NCI-H526 (cell line): ENCODE results near the gene ZNF688.
"Not testable (repeated sequence)": the region's sequence is repeated elsewhere in the genome, so short reads cannot be mapped to it uniquely, and the experiment has no call there.

ENCODE experiments used
- DNase-seq, 2 experiments: peaks; one replicate each; lab custom pipeline; 2025; lab: John Stamatoyannopoulos, UW

ZNF688 gene

DNA sequence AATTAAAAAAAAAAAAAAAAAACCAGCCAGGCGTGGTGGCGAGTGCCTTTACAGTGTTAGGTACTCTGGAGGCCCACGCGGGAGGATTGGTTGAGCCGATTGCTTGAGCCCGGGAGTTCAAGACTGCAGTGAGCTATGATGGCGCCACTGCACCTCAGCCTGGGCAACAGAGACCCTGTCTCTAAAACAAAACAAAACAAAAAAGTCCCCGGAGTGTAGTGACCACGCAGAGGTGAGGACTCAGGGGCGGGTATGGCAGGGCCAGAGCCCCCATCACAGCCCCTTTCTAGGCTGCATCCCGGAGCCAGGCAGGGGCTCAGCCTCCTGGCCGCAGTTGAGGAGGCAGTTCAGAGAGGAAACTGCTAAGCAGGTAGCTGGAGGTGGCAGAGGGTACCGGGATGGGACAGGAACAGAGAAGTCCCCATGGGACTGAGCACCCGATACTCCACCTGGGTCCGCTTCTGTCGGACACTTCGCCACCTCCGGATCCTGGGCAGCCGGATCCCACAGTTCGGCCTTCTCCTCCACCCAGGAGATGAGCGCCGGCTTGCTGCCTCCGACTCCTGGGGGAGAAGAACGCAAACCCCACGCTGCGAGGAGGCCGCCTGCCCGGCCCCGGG is 37.7 kb downstream of the ZNF688 start:
- DNase-seq, result no peak

DNA sequence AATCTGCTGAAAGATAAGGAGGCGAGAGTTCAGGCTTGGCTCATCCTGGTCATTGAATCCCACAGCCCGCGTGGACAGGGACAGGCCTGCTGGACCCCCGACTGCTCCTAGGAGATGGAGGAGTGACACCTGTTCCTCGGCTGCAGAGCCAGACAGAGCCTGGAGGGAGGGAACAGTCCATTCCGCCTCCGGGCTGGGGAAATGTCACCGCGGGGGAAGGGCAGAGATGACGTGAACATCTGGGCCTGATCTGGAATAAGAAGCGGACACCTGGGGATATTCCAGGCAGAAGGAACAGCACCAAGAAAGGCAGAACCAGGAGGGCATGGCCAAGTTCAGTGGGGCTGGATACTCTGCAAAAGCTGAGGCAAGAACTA is 38.4 kb downstream of the ZNF688 start:
- DNase-seq, result no peak

DNA sequence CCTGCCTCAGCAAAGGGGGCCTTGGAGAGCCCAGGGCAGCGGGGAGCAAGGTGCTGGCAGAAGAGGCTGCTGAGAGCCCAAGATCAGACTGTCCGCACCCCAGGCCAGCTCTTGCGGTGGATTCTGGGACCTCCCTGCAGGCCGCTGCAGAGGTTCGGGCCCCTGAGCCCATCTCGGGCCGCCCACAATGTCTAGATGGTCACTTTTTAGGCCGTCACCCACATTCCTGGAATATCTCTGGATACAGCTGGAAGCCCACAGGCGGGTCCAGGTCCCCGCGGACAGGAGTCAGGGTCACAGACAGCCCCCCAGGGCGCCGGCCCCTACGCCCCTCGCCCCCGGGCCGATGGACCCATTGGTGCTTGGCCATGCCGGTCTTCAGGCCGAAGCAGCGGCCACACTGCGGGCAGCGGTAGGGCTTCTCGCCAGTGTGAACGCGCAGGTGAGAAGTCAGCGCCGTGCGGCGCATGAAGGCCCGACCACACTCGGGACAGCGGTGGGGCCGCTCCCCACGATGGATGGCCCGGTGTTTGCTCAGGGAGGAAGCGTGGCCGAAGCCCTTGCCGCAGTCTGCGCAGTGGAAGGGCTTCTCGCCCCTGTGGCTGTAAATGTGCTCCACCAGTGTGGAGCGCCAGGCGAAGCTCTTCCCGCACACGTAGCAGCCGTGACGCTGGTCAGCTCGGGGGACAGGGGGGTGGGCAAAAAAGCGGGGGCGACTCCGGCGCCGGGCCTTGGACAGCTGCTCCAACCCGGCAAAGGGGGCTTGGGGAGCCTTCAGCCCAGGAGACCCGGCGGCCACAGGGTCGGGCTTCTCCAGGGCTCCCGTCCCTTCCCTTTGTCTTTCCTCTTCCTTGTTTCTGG is 39.0 kb downstream of the ZNF688 start:
- no peak for DNase-seq

DNA sequence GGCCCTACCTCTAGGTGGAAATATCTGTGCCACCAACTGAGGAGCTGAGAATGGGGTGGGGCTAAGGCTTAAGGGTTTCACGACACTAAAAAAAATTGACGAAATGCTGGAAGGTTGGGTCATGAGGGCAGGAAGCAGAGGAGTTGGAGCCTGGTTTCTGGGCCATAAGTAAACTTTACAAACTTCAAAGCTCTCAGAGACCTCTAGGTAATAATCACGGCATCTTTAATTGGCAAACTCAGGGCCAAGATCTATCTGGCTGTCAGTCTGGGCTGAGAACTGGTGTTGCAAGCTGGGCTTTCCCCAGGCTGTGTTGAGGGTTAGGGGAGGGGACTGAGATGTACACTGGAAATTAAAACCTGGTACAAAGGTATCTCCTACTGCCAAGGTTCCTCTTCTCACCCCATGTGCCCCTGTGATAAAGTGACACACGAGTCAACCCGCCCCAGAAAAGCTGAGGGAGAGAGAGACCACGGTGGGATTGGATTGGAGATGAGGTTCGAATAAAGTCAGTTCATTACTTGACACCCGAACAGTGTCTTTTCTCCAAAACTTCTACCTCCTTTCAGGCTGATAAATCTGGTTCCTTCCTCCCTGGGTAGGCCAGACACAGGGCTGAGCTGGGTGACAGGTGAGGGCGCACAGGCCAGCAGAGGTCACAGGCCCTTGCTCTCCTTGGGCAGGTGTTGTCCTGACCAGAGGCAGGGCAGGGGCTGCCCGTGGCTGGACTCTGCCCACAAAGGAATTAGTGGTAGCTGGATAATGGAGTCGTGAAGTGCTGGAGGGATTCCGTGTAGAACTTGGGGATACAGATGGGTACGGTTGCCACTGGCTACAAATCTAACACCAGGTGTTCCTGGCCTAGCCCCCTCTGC is 41.1 kb downstream of the ZNF688 start:
- no peak for DNase-seq

DNA sequence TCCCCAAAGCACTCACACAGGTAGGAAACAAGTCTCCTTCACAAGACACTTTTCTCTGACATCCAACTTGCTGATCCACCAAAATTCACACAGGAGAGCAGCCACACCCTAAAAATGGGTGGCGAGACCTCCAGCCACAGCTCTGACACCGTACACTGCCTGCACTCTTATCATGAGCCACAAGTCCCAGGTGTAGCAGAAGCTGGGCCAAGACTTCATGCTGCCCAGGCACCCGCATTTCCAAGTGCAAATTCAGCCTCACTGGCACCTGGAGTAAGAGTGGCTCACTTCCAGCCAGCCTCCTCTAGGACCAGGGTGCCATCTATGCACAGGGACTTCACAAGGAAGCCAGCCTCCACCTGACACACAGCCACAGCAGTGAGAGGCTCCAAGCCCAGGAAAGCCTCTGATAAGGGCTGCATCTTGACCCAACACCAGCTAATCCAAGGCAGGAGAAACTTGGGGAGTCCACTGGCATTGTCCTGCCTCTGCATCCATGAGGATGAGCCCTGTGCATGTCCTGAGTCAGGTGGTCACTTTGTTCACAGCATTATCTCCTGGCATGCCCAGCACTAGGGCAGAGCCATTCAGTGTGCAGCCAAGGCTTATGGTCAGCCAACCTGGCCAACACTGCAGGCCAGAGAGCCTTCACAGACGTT is 42.6 kb downstream of the ZNF688 start:
- DNase-seq, result no peak

DNA sequence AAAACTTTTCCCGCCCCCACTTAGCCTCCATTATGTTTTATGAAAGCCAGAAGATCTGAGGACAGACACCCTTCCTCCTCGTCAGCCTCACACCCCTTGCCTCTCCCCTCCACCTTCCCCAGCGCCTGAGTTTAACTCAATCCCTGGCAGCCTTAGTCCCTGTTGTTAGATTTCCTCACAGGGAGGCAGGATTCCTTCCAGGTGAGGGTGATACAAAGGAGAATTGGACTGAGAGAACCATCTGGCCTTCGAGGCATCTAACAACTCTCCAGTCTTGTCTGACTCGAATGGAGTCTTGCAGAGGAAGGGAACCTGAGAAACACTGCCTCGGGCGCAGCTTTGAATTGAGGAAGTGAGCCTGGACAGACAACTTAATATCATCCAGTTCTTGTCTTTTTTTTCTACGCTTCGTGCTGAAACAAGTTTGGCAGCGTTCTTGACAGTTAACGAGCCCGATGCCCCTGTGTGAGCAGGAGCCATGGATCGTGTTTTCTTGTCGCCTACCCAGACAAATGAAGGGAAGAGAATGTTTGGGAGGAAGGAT is 43.8 kb downstream of the ZNF688 start:
- DNase-seq, result peak in 1 of 2 experiments; percentile 50

DNA sequence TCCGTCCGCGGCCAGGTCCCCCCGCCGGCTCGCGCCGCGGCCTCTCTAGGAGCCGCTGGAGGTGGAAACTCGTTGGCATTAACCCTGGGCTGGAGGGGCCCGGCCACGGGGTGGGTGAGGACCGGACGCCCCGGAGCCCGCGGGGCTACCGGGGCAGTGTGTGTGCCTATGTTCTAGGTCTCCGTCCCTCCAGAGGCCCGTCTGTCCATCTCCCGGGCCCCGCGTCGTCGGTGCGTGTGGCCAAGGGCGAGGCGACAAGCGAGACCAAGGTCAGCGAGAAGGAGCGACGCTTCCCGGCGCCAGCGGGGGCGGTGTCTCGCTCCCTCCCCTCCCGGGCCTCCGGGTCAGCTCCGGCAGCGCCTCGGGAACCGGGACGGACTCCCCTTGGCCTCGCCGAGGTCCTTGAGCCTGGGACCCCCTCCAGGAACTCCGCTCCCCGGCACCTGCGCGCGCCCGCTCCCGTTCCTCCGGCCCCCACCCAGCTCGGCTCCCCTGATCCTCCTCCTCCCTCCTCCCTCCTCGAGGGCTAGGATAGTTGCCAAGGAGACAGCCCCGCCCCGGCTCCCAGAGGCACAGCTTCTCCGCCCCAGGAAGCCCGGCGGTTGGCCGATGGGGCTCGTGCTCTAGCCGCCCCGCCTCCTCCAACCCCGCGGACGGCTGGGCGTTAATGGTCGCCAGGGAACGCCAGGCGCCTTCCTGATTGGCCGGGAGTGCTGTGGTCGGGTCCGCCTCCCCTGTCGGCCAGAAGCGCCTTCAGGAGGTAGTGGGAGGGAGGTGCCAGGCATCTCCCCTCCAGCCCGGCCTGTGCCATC is 44.5 kb downstream of the ZNF688 start:
- DNase-seq, result peak; percentile 96 to 99

DNA sequence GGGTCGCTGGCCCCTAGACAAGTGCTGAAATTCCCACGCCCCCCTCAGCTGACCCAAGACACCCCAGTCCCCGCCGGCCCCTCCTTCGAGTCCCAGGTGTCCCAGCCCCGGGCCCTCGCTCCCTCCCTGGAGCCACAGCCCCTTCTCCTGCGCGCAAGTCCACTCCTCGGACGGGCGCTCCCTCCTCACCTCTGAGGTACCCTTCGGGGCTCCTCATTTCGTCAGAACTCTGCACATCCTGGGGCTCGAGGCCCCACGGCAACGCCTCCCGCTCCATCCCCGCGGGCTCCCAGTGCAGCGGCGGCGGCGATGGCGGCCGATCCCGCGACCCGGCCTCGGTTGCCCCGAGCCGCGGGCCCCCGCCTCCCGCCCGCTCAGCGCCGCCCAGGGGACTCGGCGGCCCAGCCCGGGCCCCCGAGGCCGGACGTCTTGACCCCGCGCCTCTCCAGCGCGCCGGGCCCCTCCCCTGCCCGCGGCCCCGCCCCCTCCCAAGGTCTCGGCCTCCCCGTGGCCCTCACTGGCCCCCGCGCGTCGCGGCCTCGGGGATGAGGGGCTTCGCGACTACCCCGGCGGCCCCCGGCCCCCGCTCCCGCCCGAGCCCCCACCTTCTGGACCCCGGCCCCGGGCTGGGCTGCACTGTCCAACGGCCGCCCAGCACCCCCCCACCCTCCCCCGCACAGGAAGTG is 45.2 kb downstream of the ZNF688 start, which contains the start of gene ZNF768:
TSS of gene ZNF768 (minus strand) at position 430 of the 686 bp plus-strand sequence. CDS start at position 277, 153 bp downstream.
- DNase-seq, result peak in 1 of 2 experiments; percentile 79

DNA sequence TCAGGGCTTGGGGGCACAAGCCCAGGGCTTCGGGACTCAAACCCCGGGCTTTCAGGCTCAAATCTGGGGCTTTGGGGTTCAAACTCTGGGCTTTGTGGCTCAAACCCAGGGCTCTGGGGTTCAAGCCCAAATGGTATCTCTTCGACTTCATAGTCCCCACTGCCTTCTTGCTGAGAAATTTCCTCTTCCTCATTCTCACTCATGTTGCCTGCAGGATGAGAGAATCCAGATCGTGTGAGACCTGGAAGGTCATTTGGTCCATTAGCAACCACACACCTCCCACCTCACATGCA is 45.7 kb downstream of the ZNF688 start:
- no peak for DNase-seq

DNA sequence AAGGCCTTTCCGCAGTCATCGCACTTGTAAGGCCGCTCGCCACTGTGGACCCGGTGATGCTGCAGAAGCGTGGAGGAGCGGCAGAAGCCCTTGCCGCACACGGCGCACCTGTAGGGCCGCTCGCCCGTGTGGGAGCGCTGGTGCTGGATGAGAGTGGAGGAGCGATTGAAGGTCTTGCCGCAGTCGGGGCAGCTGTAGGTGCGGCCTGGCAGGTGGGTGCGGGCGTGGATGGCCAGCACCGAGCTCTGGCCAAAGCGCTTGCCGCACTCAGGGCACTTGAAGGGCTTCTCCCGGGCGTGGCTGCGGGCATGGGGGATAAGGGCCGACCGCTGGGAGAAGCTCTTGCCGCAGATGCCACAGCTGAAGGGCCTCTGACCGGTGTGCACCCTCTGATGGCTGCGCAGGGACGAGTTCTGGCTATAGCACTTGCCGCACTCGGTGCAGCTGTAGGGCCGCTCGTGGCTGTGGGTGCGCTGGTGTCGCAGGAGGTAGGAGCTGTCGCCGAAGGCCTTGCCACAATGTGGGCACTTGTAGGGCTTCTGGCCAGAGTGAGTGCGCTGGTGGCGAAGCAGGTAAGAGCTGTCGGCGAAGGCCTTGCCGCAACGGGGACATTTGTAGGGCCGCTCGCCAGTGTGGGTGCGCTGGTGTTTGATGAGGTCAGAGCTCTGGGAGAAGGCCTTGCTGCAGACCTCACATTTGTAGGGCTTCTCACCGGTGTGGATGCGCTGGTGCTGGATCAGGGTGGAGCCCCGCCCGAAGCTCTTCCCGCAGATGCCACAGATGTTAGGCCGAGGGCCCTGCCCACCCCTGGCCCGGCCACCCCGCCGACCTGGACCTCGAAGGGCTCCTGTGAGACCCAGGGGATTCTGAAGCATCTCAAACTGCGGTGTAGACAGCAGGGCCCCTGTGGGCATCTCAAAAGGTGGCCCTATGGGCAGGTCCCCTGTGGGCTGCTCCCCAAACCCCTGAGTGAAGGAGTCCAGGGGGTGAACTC is 46.6 kb downstream of the ZNF688 start:
- DNase-seq, result no peak

DNA sequence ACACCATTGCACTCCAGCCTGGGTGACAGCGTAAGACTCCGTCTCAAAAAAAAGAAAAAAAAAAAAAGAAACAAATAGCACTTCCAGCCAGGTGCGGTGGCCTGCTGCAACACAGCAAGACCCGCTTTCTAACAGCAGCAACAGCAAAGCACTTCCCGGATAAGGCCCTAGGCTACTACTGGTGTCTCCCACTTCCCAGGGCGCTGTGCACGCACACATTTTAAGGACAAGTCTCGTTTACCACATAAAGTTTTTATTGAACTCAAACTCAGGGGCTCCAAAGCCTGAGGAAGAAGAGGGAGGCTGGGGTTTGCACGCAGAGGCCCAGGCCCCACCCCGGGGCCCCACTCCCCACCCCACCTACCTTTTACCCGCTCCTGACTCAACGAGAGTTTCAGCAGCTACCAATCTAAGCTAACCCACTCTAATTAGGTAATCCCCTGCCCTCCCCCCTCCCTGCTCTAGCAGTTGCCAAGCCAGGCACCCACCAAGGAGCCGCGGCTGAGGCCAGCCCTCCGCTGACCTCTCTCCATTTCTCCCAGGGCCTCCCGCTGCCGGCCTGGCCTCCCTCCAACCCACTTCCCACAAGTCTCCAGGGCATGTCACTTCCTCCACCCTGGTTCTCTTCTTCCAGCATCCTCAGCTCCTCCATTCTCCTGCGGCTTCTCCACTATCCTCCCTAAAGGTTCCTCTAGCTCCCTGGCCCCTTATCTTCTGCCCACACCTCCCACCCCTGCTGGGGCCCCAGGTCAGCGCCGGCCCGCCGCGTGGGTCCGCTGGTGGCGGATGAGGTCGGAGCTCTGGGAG is 47.5 kb downstream of the ZNF688 start:
- DNase-seq, result no peak

DNA sequence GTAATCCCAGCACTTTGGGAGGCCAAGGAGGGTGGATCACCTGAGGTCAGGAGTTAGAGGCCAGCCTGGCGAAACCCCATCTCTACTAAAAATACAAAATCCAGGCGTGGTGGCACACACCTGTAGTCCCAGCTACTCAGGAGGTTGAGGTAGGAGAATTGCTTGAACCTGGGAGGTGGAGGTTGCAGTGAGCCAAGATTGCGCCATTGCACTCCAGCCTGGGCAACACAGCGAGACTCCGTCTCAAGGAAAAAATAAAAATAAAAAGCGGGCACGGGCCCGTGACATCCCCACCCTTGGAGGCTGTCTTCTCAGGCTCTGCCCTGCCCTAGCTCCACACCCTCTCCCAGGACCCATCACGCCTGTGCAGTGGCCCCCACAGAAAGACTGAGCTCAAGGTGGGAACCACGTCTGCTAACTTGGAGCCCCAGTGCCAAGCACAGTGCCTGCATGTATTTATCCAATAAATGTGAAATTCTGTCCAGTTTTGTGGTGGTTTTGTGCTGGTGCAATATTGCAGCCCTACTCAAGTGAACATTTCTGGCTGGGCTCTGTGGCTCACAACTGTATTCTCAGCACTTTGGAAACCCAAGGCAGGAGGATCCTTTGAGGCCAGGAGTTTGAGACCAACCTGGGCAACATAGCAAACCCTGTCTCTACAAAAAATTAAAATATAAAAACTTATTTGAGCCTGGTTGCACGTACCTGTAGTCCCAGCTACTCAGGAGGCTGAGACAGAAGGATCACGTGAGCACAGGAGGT is 48.6 kb downstream of the ZNF688 start:
- DNase-seq, result not testable (repeated sequence)

DNA sequence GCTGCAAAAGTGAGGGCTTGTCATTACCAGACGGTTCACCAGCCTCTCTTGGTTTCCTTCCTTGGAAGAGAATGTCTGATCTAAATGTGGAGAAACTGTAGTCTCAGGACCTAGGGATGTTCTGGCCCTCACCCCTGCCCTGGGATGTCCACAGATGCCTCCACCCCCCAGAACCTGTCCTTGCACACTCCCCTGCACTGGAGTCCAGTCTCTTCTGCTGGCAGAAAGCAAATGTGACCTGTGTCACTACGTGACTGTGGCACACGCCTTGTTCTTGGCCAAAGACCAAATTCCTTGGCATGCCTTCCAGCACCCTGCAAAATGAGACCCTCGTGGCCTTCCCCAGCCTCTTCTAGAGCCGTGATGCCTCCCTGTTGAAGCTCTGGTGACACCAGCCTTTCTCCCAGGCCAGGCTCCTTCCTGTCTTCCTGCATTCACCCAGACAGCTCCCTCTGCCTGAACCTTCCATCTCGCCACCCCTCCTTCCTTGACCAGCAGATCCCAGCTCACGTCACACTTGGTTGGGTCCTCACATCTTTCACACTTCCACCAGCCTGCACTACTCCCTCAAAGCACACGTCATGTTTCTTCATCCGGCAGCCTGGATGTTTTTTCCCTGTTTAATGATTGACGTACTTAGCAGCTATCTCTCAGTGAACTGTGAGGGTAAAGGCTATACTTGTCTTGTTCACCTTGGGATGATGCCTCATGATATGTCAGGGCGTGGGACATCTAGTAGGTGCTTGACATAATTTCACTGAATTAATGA is 49.5 kb downstream of the ZNF688 start:
- DNase-seq, result no peak

DNA sequence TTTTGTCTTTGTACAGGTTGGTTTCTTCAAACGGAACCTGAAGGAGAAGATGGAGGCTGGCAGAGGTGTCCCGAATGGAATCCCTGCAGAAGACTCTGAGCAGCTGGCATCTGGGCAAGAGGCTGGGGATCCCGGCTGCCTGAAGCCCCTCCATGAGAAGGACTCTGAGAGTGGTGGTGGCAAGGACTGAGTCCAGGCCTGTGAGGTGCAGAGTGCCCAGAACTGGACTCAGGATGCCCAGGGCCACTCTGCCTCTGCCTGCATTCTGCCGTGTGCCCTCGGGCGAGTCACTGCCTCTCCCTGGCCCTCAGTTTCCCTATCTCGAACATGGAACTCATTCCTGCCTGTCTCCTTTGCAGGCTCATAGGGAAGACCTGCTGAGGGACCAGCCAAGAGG is 50.0 kb downstream of the ZNF688 start:
- no peak for DNase-seq
